Measurements from ENCODE around the gene PDZD8. TPM values are rescaled to one million over a fixed set of nuclear protein-coding genes. Genes with fewer than 3 reads are reported as not detected.

Gene PDZD8
- total RNA-seq, 2 donors from 2014 or later = 53.3 to 60.1 TPM

DNA sequence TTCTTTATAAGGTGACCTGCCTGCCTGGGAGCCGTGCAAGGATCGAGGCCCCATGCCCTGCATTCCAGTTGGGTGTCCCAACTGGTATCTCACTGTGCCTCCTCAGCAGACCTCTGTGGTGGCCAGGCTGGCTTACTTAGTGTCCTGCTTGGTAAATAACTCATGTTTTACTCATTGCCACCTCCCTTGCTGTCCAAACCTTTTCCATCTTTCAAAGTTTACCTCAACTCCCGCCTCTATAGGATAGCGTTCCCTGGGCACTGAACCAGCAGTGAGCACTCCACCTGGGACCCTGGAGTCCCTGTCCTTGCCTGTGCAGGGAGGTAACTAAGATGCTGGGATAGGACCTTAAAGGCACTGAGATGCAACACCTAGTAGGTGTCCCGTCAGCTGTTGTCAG is 100.7 kb downstream of the PDZD8 start:
- H3K4me3 ChIP-seq (ENCODE audit: low read length) = no peak overlapping the region
- no peaks in the 10 kb centered on the region for H3K27me3 Mint-ChIP-seq (ENCODE audit: insufficient read depth)
- WGBS, 2 experiments (ENCODE audit: insufficient coverage in 1 of 2, insufficient read length in 1 of 2) = 92 to 97% methylated on average over 5 of the region's 5 CpGs
- H3K4me1 ChIP-seq (ENCODE audit: control insufficient read depth, insufficient read depth, low read length) = peaks cover 6% of the 10 kb centered on the region
- TF ChIP-seq, protein P1, sequence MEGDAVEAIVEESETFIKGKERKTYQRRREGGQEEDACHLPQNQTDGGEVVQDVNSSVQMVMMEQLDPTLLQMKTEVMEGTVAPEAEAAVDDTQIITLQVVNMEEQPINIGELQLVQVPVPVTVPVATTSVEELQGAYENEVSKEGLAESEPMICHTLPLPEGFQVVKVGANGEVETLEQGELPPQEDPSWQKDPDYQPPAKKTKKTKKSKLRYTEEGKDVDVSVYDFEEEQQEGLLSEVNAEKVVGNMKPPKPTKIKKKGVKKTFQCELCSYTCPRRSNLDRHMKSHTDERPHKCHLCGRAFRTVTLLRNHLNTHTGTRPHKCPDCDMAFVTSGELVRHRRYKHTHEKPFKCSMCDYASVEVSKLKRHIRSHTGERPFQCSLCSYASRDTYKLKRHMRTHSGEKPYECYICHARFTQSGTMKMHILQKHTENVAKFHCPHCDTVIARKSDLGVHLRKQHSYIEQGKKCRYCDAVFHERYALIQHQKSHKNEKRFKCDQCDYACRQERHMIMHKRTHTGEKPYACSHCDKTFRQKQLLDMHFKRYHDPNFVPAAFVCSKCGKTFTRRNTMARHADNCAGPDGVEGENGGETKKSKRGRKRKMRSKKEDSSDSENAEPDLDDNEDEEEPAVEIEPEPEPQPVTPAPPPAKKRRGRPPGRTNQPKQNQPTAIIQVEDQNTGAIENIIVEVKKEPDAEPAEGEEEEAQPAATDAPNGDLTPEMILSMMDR (conservative IDR thresholded peaks at IDR 0.05) = no peak
- no peak overlapping the region for H3K9ac ChIP-seq (ENCODE audit: extremely low read depth, low read length, poor library complexity, severe bottlenecking)
- no peaks in the 10 kb centered on the region for H3K36me3 Mint-ChIP-seq (ENCODE audit: low read depth)
- H3K9me3 ChIP-seq (ENCODE audit: control insufficient read depth, low read length) = no peaks in the 10 kb centered on the region
- no peaks in the 10 kb centered on the region for H3K27me3 ChIP-seq (ENCODE audit: control insufficient read depth, insufficient read depth, low read length, poor library complexity, severe bottlenecking)
- peaks cover 8% of the 10 kb centered on the region for H3K4me1 Mint-ChIP-seq
- no peak overlapping the region for H3K27ac Mint-ChIP-seq
- no peak overlapping the region for H3K4me3 Mint-ChIP-seq
- no peaks in the 10 kb centered on the region for H3K36me3 ChIP-seq (ENCODE audit: control insufficient read depth, insufficient read depth, low read length)
- DNase-seq = no peak
- no peak overlapping the region for H3K27ac ChIP-seq (ENCODE audit: low read depth, low read length)
- no peaks in the 10 kb centered on the region for H3K9me3 Mint-ChIP-seq

- Mint-ChIP-seq H3K4me3 (no peak overlapping the region), H3K27ac (no peak overlapping the region), H3K9me3 (no peaks in the 10 kb centered on the region), H3K4me1 (peaks cover 8% of the 10 kb centered on the region), H3K27me3 (ENCODE audit: insufficient read depth) (no peaks in the 10 kb centered on the region), H3K36me3 (ENCODE audit: low read depth) (no peaks in the 10 kb centered on the region)
- no peak overlapping the region for H3K9ac ChIP-seq (ENCODE audit: extremely low read depth, low read length, poor library complexity, severe bottlenecking)
- H3K27me3 ChIP-seq (ENCODE audit: control insufficient read depth, insufficient read depth, low read length, poor library complexity, severe bottlenecking) = no peaks in the 10 kb centered on the region
- peaks cover 6% of the 10 kb centered on the region for H3K4me1 ChIP-seq (ENCODE audit: control insufficient read depth, insufficient read depth, low read length)
- DNase-seq = no peak
- no peaks in the 10 kb centered on the region for H3K9me3 ChIP-seq (ENCODE audit: control insufficient read depth, low read length)
- TF ChIP-seq, protein P1 (conservative IDR thresholded peaks at IDR 0.05) = no peak
- H3K4me3 ChIP-seq (ENCODE audit: low read length) = no peak overlapping the region
- 95% methylated on average over 3 of the region's 3 CpGs; no CpG with 5 or more reads in 1 of the 2 experiments for WGBS, 2 experiments (ENCODE audit: insufficient coverage in 1 of 2, insufficient read length in 1 of 2)
- H3K27ac ChIP-seq (ENCODE audit: low read depth, low read length) = no peak overlapping the region
- no peaks in the 10 kb centered on the region for H3K36me3 ChIP-seq (ENCODE audit: control insufficient read depth, insufficient read depth, low read length)
Observed at GRCh38 chr10:117273980-117274379, 101.3 kb downstream of the PDZD8 start.

GRCh38 chr10:117272195-117273076 is 102.8 kb downstream of the PDZD8 start:
- Mint-ChIP-seq H3K9me3 (no peaks in the 10 kb centered on the region), H3K4me3 (no peak overlapping the region), H3K36me3 (ENCODE audit: low read depth) (no peaks in the 10 kb centered on the region), H3K27ac (no peak overlapping the region), H3K27me3 (ENCODE audit: insufficient read depth) (no peaks in the 10 kb centered on the region), H3K4me1 (peaks cover 8% of the 10 kb centered on the region)
- WGBS, 2 experiments (ENCODE audit: insufficient coverage in 1 of 2, insufficient read length in 1 of 2) = 91 to 93% methylated on average over 5 to 13 of the region's 13 CpGs
- no peak overlapping the region for H3K9ac ChIP-seq (ENCODE audit: extremely low read depth, low read length, poor library complexity, severe bottlenecking)
- no peaks in the 10 kb centered on the region for H3K9me3 ChIP-seq (ENCODE audit: control insufficient read depth, low read length)
- TF ChIP-seq, protein P1 (conservative IDR thresholded peaks at IDR 0.05) = no peak
- H3K27me3 ChIP-seq (ENCODE audit: control insufficient read depth, insufficient read depth, low read length, poor library complexity, severe bottlenecking) = no peaks in the 10 kb centered on the region
- no peak overlapping the region for H3K4me3 ChIP-seq (ENCODE audit: low read length)
- no peak for DNase-seq
- peaks cover 6% of the 10 kb centered on the region for H3K4me1 ChIP-seq (ENCODE audit: control insufficient read depth, insufficient read depth, low read length)
- H3K36me3 ChIP-seq (ENCODE audit: control insufficient read depth, insufficient read depth, low read length) = no peaks in the 10 kb centered on the region
- H3K27ac ChIP-seq (ENCODE audit: low read depth, low read length) = no peak overlapping the region

Data from endodermal cell (in vitro differentiated cells).